HCT116 (cell line): ENCODE data around the gene CD22. TPM values are rescaled to one million over a fixed set of nuclear protein-coding genes. Genes with fewer than 3 reads are reported as not detected.

Source experiments
- ATAC-seq: fragments of 200-7000 bp; cut with Tn5 transposase; 2 replicates; pipeline ENCODE4 v1.9.1; 2020; ENCODE audit warnings: mild to moderate bottlenecking, moderate library complexity
- BruUV-seq: library from RNA; stranded (reverse); fragments of 400-500 nt; replicated peaks from 2 replicates; lab custom pipeline; 2021; lab: Mats Ljungman, UMichigan
- CTCF ChIA-PET: fragments of 300-600 bp; sonication (Branson Sonifier 250); formaldehyde crosslinking; loops from one replicate; lab custom pipeline; 2021; ENCODE audit warnings: antibody characterized with exemption; lab: Charles Lee
- POLR2A ChIA-PET: fragments of 300-600, 350-600 bp; sonication (Branson Sonifier 250); formaldehyde crosslinking; loops from one replicate; lab custom pipeline; 2021; ENCODE audit warnings: antibody characterized with exemption; lab: Charles Lee
- RAD21 ChIA-PET, 2 experiments: fragments of 300-600 bp; sonication (Branson Sonifier 250); formaldehyde crosslinking; loops; one replicate each; lab custom pipeline; 2023; ENCODE audit warnings: low total read pairs in 2 of 2; ENCODE audit not compliant: uncharacterized antibody in 2 of 2, unreplicated experiment in 2 of 2, low non-redundant PET in 1 of 2; lab: Charles Lee
- DNase-seq: peaks from one replicate; pipeline ENCODE4 v3.0.0-alpha.2; 2010; ENCODE audit warnings: low read depth, low spot score
- H2AFZ ChIP-seq: fragments of 200-600 bp; shearing (Covaris generic), sonication (generic); 2 replicates; pipeline ENCODE4 v1.6.1; 2017; ENCODE audit warnings: low read depth, mixed run types, mixed read lengths, antibody characterized with exemption, low read length; ENCODE audit not compliant: poor library complexity, severe bottlenecking
- H3K27ac ChIP-seq: 2 replicates; pipeline ENCODE4 v1.5.1; 2012; ENCODE audit warnings: low read depth, low read length
- H3K27me3 ChIP-seq: fragments of 200-600 bp; sonication (generic); 2 replicates; pipeline ENCODE4 v1.6.1; 2016; ENCODE audit warnings: mixed run types, low read length, mixed read lengths; ENCODE audit not compliant: insufficient read depth
- H3K36me3 ChIP-seq, 2 experiments: fragments of 200-500 bp in 1 of 2; fragments of 200-600 bp in 1 of 2; sonication (Bioruptor generic) in 1 of 2; sonication (generic) in 1 of 2; 2 replicates each; pipeline versions ENCODE4 v1.5.1 to v1.6.1; 2014 to 2016; ENCODE audit warnings: low read length in 2 of 2, inconsistent platforms in 1 of 2, mixed read lengths in 1 of 2, mixed run types in 1 of 2; ENCODE audit not compliant: insufficient read depth in 2 of 2, control insufficient read depth in 1 of 2
- H3K4me1 ChIP-seq, 2 experiments: fragments of 200-600 bp in 1 of 2; sonication (generic) in 1 of 2; 2 replicates each; pipeline versions ENCODE4 v1.5.1 to v1.6.1; 2012 to 2017; ENCODE audit warnings: low read length in 2 of 2, inconsistent platforms in 1 of 2, mild to moderate bottlenecking in 1 of 2, mixed read lengths in 1 of 2, mixed run types in 1 of 2, moderate library complexity in 1 of 2; ENCODE audit not compliant: insufficient read depth in 2 of 2, control insufficient read depth in 1 of 2
- H3K4me2 ChIP-seq: fragments of 200-600 bp; sonication (generic); 2 replicates; pipeline ENCODE4 v1.6.1; 2017; ENCODE audit warnings: mixed run types, low read length, mixed read lengths
- H3K4me3 ChIP-seq, 2 experiments: fragments of 200-600 bp in 1 of 2; sonication (generic) in 1 of 2; replicated peaks in 1 of 2; 2 replicates each; pipeline ENCODE4 v1.5.1; 2011 to 2016; ENCODE audit warnings: low read length in 2 of 2, control low read depth in 1 of 2, low read depth in 1 of 2, mild to moderate bottlenecking in 1 of 2, mixed read lengths in 1 of 2, mixed run types in 1 of 2
- H3K79me2 ChIP-seq: fragments of 200-600 bp; sonication (generic); 2 replicates; pipeline ENCODE4 v1.6.1; 2017; ENCODE audit warnings: mild to moderate bottlenecking, mixed run types, low read length, moderate library complexity, mixed read lengths; ENCODE audit not compliant: insufficient read depth
- H3K9ac ChIP-seq: fragments of 200-600 bp; sonication (generic); 2 replicates; pipeline ENCODE4 v1.6.1; 2016; ENCODE audit warnings: low read length, mixed read lengths
- H3K9me2 ChIP-seq: fragments of 200-600 bp; sonication (generic), shearing (Covaris generic); 2 replicates; pipeline ENCODE4 v1.6.1; 2017; ENCODE audit warnings: mixed run types, mild to moderate bottlenecking, moderate library complexity; ENCODE audit not compliant: insufficient read depth
- H3K9me3 ChIP-seq, 2 experiments: fragments of 200-500 bp in 1 of 2; fragments of 200-600 bp in 1 of 2; sonication (Bioruptor generic) in 1 of 2; sonication (generic) in 1 of 2; 2 replicates each; pipeline ENCODE4 v1.6.1; 2014 to 2017; ENCODE audit warnings: low read length in 2 of 2, mixed read lengths in 2 of 2, inconsistent platforms in 1 of 2, low read depth in 1 of 2, mild to moderate bottlenecking in 1 of 2, mixed run types in 1 of 2, moderate library complexity in 1 of 2; ENCODE audit not compliant: control insufficient read depth in 1 of 2, insufficient read depth in 1 of 2
- H4K20me1 ChIP-seq: fragments of 200-600 bp; sonication (generic), shearing (Covaris generic); 2 replicates; pipeline ENCODE4 v1.6.1; 2017; ENCODE audit warnings: mixed run types, mild to moderate bottlenecking, moderate library complexity; ENCODE audit not compliant: insufficient read depth
- ATF3 ChIP-seq: IDR thresholded peaks from 2 replicates; pipeline ENCODE4 v1.6.1; 2012
- CBX3 ChIP-seq: IDR thresholded peaks from 2 replicates; pipeline ENCODE4 v1.6.1; 2012; ENCODE audit warnings: low read depth
- CEBPB ChIP-seq: IDR thresholded peaks from 2 replicates; pipeline ENCODE4 v1.6.1; 2012; ENCODE audit warnings: low read depth
- EGR1 ChIP-seq: IDR thresholded peaks from 2 replicates; pipeline ENCODE4 v1.6.1; 2012; ENCODE audit warnings: low read depth
- ELF1 ChIP-seq: IDR thresholded peaks from 2 replicates; pipeline ENCODE4 v1.6.1; 2012; ENCODE audit warnings: low read depth, borderline replicate concordance
- EZH2 ChIP-seq: fragments of 200-600 bp; sonication (generic); IDR thresholded peaks from 2 replicates; pipeline ENCODE4 v1.6.1; 2017; ENCODE audit warnings: antibody characterized with exemption, mixed run types
- EZH2phosphoT487 ChIP-seq: fragments of 200-600 bp; IDR thresholded peaks from 2 replicates; pipeline ENCODE4 v1.6.1; 2018; ENCODE audit warnings: antibody characterized with exemption, borderline replicate concordance
- FOSL1 ChIP-seq: IDR thresholded peaks from 2 replicates; pipeline ENCODE4 v1.6.1; 2012; ENCODE audit warnings: low read depth
- JUND ChIP-seq: IDR thresholded peaks from 2 replicates; pipeline ENCODE4 v1.6.1; 2012
- POLR2A ChIP-seq: IDR thresholded peaks from 2 replicates; pipeline ENCODE4 v1.7.0; 2011; ENCODE audit warnings: borderline replicate concordance; ENCODE audit not compliant: insufficient read depth, insufficient read length; ENCODE audit errors: extremely low read depth
- POLR2AphosphoS5 ChIP-seq: IDR thresholded peaks from 2 replicates; pipeline ENCODE4 v1.6.1; 2011; ENCODE audit warnings: mild to moderate bottlenecking, low read depth, low read length, moderate library complexity
- RAD21 ChIP-seq: IDR thresholded peaks from 2 replicates; pipeline ENCODE4 v1.6.1; 2012; ENCODE audit warnings: low read depth, mild to moderate bottlenecking
- REST ChIP-seq: IDR thresholded peaks from 2 replicates; pipeline ENCODE4 v1.6.1; 2012; ENCODE audit warnings: low read depth
- SRF ChIP-seq: IDR thresholded peaks from 2 replicates; pipeline ENCODE4 v1.6.1; 2012; ENCODE audit warnings: low read depth
- TCF7L2 ChIP-seq: IDR thresholded peaks from 2 replicates; pipeline ENCODE4 v1.7.0; 2011; ENCODE audit warnings: borderline replicate concordance, inconsistent platforms; ENCODE audit not compliant: insufficient read depth, insufficient read length; ENCODE audit errors: extremely low read depth
- YY1 ChIP-seq: IDR thresholded peaks from 2 replicates; pipeline ENCODE4 v1.6.1; 2011; ENCODE audit warnings: low read length, low read depth, moderate library complexity, mild to moderate bottlenecking; ENCODE audit not compliant: insufficient replicate concordance; ENCODE audit errors: extremely low read depth
- ZFX ChIP-seq: fragments of 450-650 bp; IDR thresholded peaks from 2 replicates; pipeline ENCODE4 v1.6.1; 2017
- ZNF274 ChIP-seq: fragments of 200-500 bp; sonication (Bioruptor generic); IDR thresholded peaks from 2 replicates; pipeline ENCODE4 v1.6.1; 2014; ENCODE audit warnings: mild to moderate bottlenecking, low read depth, low read length, inconsistent platforms
- intact Hi-C: fragments of 100-400 bp; cut with micrococcal nuclease; formaldehyde crosslinking; loops from 2 replicates; pipeline ENCODE4 v1.10.0; 2022
- total RNA-seq: library from RNA; stranded (reverse); gene quantifications from one replicate; pipeline ENCODE4 v1.2.1, GENCODE V29; 2021; ENCODE audit not compliant: unreplicated experiment

Gene CD22
- total RNA-seq, 1 experiment from 2014 or later = 7.0 TPM

GRCh38 chr19:35279985-35280821, 48.8 kb upstream of the CD22 start:
- no peak overlapping the region for H3K4me2 ChIP-seq
- H3K79me2 ChIP-seq = no peaks in the 10 kb centered on the region
- no peaks in the 10 kb centered on the region for H4K20me1 ChIP-seq
- ATAC-seq = no peak
- intact Hi-C loops = no loop called here
- H3K4me3 ChIP-seq = no peak overlapping the region
- RAD21 ChIA-PET = interaction anchor here in 1 of 2 experiments (1.1 kb wide), 1 partner anchor 12 kb away, joined by 4 read pairs; the partner anchor contains the start of gene USF2
- H3K9me2 ChIP-seq = no peaks in the 10 kb centered on the region
- H3K27me3 ChIP-seq = no peaks in the 10 kb centered on the region
- CTCF ChIA-PET = no interaction called here
- H3K9me3 ChIP-seq = no peaks in the 10 kb centered on the region
- DNase-seq = no peak
- no peaks in the 10 kb centered on the region for H3K4me1 ChIP-seq
- BruUV-seq = no TSS peak
- H3K27ac ChIP-seq = no peak overlapping the region
- POLR2A ChIA-PET = no interaction called here
- H3K36me3 ChIP-seq = no peaks in the 10 kb centered on the region
- no peak overlapping the region for H2AFZ ChIP-seq
- no peak for TF ChIP-seq RAD21
- TF ChIP-seq YY1 = no peak
- no peak overlapping the region for H3K9ac ChIP-seq

GRCh38 chr19:35281303-35281702, 47.7 kb upstream of the CD22 start:
- no peak overlapping the region for H3K27ac ChIP-seq
- POLR2A ChIA-PET = no interaction called here
- no peak for TF ChIP-seq ZNF274
- TF ChIP-seq CBX3 = no peak
- no peak for TF ChIP-seq POLR2A
- no peak for TF ChIP-seq EGR1
- TF ChIP-seq YY1 = no peak
- no peak for TF ChIP-seq TCF7L2
- no peak for TF ChIP-seq ELF1
- no peak for TF ChIP-seq JUND
- no peak for TF ChIP-seq ATF3
- no peak for TF ChIP-seq FOSL1
- no peak for TF ChIP-seq POLR2AphosphoS5
- TF ChIP-seq SRF = no peak
- no peak for TF ChIP-seq CEBPB
- no peak for TF ChIP-seq ZFX
- no peak for TF ChIP-seq EZH2phosphoT487
- no peak for TF ChIP-seq EZH2
- no peak for TF ChIP-seq REST

More at GRCh38 chr19:35281303-35281702, 47.7 kb upstream of the CD22 start:
- Histone ChIP-seq H3K79me2 (no peaks in the 10 kb centered on the region), H3K9ac (no peak overlapping the region), H3K9me3 (no peaks in the 10 kb centered on the region), H3K36me3 (no peaks in the 10 kb centered on the region), H2AFZ (no peak overlapping the region), H3K4me1 (peaks cover 0 to 4% of the 10 kb centered on the region in 2 experiments; a peak in 1 of 4 replicates), H3K27me3 (no peaks in the 10 kb centered on the region), H3K4me2 (no peak overlapping the region), H3K4me3 (no peak overlapping the region), H3K9me2 (no peaks in the 10 kb centered on the region), H4K20me1 (no peaks in the 10 kb centered on the region)
- RAD21 ChIA-PET = no interaction called here
- no peak for DNase-seq
- CTCF ChIA-PET = interaction anchor here (1.5 kb wide), 1 partner anchor 12 kb away, joined by 3 read pairs; no protein-coding TSS in a partner anchor
- peak; percentile 33; the same call in 1 of the 2 replicates for ATAC-seq
- BruUV-seq = no TSS peak
- intact Hi-C loops = no loop called here
